K562 (cell line): ENCODE results near the gene ZNF48. TPM values are rescaled to one million over a fixed set of nuclear protein-coding genes. Genes with fewer than 3 reads are reported as not detected.

Experiments
- ARHGAP35 ChIP-seq: fragments of 450-650 bp; IDR thresholded peaks from 2 replicates; pipeline ENCODE4 v1.6.1; 2018; ENCODE audit not compliant: partially characterized antibody
- ATF7 ChIP-seq: fragments of 450-650 bp; IDR thresholded peaks from 2 replicates; pipeline ENCODE4 v1.7.1; 2014; ENCODE audit warnings: mild to moderate bottlenecking, moderate library complexity
- CHD2 ChIP-seq: IDR thresholded peaks from 2 replicates; pipeline ENCODE4 v1.6.1; 2011; ENCODE audit warnings: low read depth, low read length
- CUX1 ChIP-seq: fragments of 200-800 bp; sonication (Bioruptor generic); IDR thresholded peaks from 2 replicates; pipeline ENCODE4 v1.6.1; 2016; ENCODE audit warnings: missing genetic modification characterization, missing compliant biosample characterization
- FOSL1 ChIP-seq: fragments of 200-800 bp; sonication (Bioruptor generic); conservative IDR thresholded peaks from 2 replicates; pipeline ENCODE4 v1.6.1; 2016; ENCODE audit warnings: missing genetic modification characterization, missing compliant biosample characterization
- FUS ChIP-seq: fragments of 200-400 bp; formaldehyde crosslinking; optimal IDR thresholded peaks from 2 replicates; pipeline ENCODE3; 2017; ENCODE audit warnings: low read depth, low read length
- HMG20B ChIP-seq: fragments of 250-450 bp; sonication (Bioruptor Pico); IDR thresholded peaks from 2 replicates; pipeline ENCODE4 v1.5.0; 2021; ENCODE audit warnings: mild to moderate bottlenecking
- ILK ChIP-seq: fragments of 450-650 bp; IDR thresholded peaks from 2 replicates; pipeline ENCODE4 v1.6.1; 2016; ENCODE audit warnings: missing genetic modification characterization, low read depth, mild to moderate bottlenecking, missing compliant biosample characterization, moderate library complexity, borderline replicate concordance
- LEF1 ChIP-seq: fragments of 450-650 bp; IDR thresholded peaks from 2 replicates; pipeline ENCODE4 v1.6.1; 2016; ENCODE audit warnings: mild to moderate bottlenecking
- MBD2 ChIP-seq: sonication (generic); IDR thresholded peaks from 2 replicates; pipeline ENCODE4 v1.6.1; 2016; ENCODE audit warnings: low read depth, borderline replicate concordance
- MXD1 ChIP-seq: fragments of 250-450 bp; sonication (Bioruptor Pico); IDR thresholded peaks from 2 replicates; pipeline ENCODE4 v1.8.0; 2021; ENCODE audit warnings: borderline replicate concordance, mild to moderate bottlenecking, moderate library complexity; ENCODE audit not compliant: poor library complexity, severe bottlenecking
- NFYB ChIP-seq: IDR thresholded peaks from 2 replicates; pipeline ENCODE4 v1.6.1; 2011; ENCODE audit warnings: mild to moderate bottlenecking, moderate library complexity; ENCODE audit not compliant: insufficient read length; ENCODE audit errors: extremely low read depth
- NONO ChIP-seq, 2 experiments: fragments of 200-400 bp in 1 of 2; fragments of 450-650 bp in 1 of 2; formaldehyde crosslinking in 1 of 2; IDR thresholded peaks; 2 replicates each; pipeline ENCODE4 v1.6.1; 2017; ENCODE audit warnings: low read depth in 2 of 2, mild to moderate bottlenecking in 2 of 2, moderate library complexity in 2 of 2, low read length in 1 of 2
- NR1H2 ChIP-seq: sonication (generic); formaldehyde crosslinking; IDR thresholded peaks from 2 replicates; pipeline ENCODE4 v1.4.0; 2020; ENCODE audit warnings: mild to moderate bottlenecking, missing genetic modification reagents
- POLR2B ChIP-seq: fragments of 450-650 bp; IDR thresholded peaks from 2 replicates; pipeline ENCODE4 v1.6.1; 2018; ENCODE audit warnings: low read depth; ENCODE audit not compliant: partially characterized antibody
- SAP30 ChIP-seq: fragments of 200-600 bp; sonication (generic); IDR thresholded peaks from 2 replicates; pipeline ENCODE4 v1.6.1; 2012; ENCODE audit warnings: borderline replicate concordance, low read depth, mild to moderate bottlenecking, moderate library complexity, low read length, control low read depth, inconsistent platforms; ENCODE audit not compliant: insufficient read depth, poor library complexity, severe bottlenecking
- SRSF1 ChIP-seq: fragments of 200-400 bp; formaldehyde crosslinking; IDR thresholded peaks from 2 replicates; pipeline ENCODE4 v1.6.1; 2017; ENCODE audit warnings: mild to moderate bottlenecking, low read depth, low read length, moderate library complexity
- SRSF3 ChIP-seq: fragments of 200-400 bp; formaldehyde crosslinking; IDR thresholded peaks from 2 replicates; pipeline ENCODE4 v1.6.1; 2016; ENCODE audit warnings: mild to moderate bottlenecking, low read length, moderate library complexity; ENCODE audit not compliant: insufficient read depth
- ZBED1 ChIP-seq: IDR thresholded peaks from 2 replicates; pipeline ENCODE4 v1.6.1; 2014
- ZNF239 ChIP-seq: fragments of 250-450 bp; sonication (Bioruptor Pico); IDR thresholded peaks from 2 replicates; pipeline ENCODE4 v1.4.0; 2020; ENCODE audit warnings: mild to moderate bottlenecking
- ZNF695 ChIP-seq: fragments of 450-650 bp; formaldehyde crosslinking; IDR thresholded peaks from 2 replicates; pipeline ENCODE4 v1.4.0; 2020; ENCODE audit warnings: mild to moderate bottlenecking, moderate library complexity
- polyA plus RNA-seq, 8 experiments: library from polyadenylated mRNA; depleted of rRNA in 4 of 8; stranded (reverse) in 5 of 8; unstranded in 3 of 8; fragments of >200 nt; fragmentation: Nextera tagmentation in 2 of 8; fragmentation: Illumina TruSeq in 1 of 8; extraction: Ambion mirVana in 2 of 8; extraction: Trizol in 1 of 8; gene quantifications; 2 replicates each; pipeline versions ENCODE4 v1.2.1 to v1.2.3, GENCODE V29; 2011 to 2014; ENCODE audit warnings: inconsistent platforms in 1 of 8, missing spikeins in 1 of 8
- total RNA-seq, 7 experiments: library from RNA; depleted of rRNA in 6 of 7; stranded (reverse); fragments of >200 nt in 6 of 7; fragmentation: Illumina TruSeq in 2 of 7; extraction: Trizol in 2 of 7; gene quantifications; 2 replicates each; pipeline versions ENCODE4 v1.2.1 to v1.2.3, GENCODE V29; 2011 to 2021; ENCODE audit warnings: low replicate concordance in 1 of 7
- TF ChIP-seq, protein P1 (sequence below): sonication (generic); formaldehyde crosslinking; IDR thresholded peaks from 2 replicates; pipeline ENCODE4 v1.8.0; 2022; ENCODE audit warnings: mild to moderate bottlenecking, missing genetic modification reagents

ZNF48 gene
- total and polyA plus RNA-seq, 9 of the 15 experiments (the other 6 are each of a cell fraction or from before 2014, with no cell fraction given), result 0.38 to 11.6 (median 4.7) TPM

DNA sequence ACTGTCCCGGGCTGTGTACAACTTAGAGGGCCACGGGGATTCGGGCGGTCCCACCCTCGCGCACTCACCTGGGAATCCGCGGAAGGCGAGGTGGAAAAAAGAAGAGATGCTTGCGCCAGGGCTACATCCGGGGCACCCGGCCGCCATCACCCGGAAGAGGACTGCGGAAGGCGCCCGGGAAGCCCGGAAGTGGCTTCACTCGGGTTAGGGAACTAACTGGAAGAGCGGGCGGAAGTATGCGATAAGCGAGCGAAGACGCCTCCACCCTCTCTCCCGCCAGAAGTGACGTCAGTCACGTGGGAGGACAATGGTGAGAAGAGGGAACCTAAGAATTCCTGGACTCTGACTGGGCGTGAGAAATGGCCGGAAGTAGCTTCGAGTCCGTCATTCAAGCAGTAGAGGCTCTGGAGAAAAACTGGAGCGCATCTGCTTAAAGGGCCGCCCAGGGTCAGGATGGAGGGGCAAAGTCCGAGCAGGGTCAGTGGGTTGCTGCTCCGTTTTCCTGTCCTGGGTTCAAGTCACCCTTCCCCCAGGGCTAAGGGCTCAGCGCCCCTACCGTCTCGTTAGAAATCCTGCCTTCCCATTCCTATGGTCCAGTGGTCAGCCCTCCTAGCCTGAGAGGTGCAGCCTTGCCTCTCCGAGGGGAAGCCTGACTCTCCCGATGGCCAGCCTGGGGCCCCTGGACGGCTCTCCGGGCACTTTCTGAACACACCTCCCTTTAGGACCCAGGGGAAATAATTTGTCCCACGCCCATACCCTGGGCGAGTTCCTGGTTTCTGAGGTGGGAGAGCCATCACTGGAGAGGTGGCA lies 39.9 kb upstream of the ZNF48 start, which contains the start of gene CD2BP2 (continued):
- TF ChIP-seq CUX1 (no peak), ZBED1 (0 out of 2 replicates have a peak, but pooled peaks have one; percentile 16), FUS (no peak), CHD2 (peak; percentile 55; the same call in 1 of the 2 replicates), ZNF239 (CRISPR knock-in tag) (no peak), ARHGAP35 (no peak), POLR2B (peak; percentile 31), SAP30 (peak; percentile 67), ZNF695 (no peak), FOSL1 (tag) (no peak; the same call in none of the 2 replicates), ILK (no peak), HMG20B (no peak), MXD1 (CRISPR knock-in tag) (no peak), ATF7 (peak; percentile 99), NFYB (no peak), MBD2 (peak; percentile 64; the same call in 1 of the 2 replicates), SRSF3 (no peak), SRSF1 (no peak), NR1H2 (CRISPR knock-in tag) (peak; percentile 75; the same call in 1 of the 2 replicates), LEF1 (no peak), NONO (IDR thresholded peaks at IDR 0.05; ENCODE audit: low read depth in 2 of 2, low read length in 1 of 2) (no peak)
- TF ChIP-seq, protein P1, sequence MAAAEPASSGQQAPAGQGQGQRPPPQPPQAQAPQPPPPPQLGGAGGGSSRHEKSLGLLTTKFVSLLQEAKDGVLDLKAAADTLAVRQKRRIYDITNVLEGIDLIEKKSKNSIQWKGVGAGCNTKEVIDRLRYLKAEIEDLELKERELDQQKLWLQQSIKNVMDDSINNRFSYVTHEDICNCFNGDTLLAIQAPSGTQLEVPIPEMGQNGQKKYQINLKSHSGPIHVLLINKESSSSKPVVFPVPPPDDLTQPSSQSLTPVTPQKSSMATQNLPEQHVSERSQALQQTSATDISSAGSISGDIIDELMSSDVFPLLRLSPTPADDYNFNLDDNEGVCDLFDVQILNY, result peak; percentile 56; the same call in 1 of the 2 replicates
